GM10266 (cell line): ENCODE measurements around the gene FBXW7.

Experiments
- DNase-seq: peaks from one replicate; pipeline ENCODE4 v3.0.0; 2012; ENCODE audit errors: extremely low spot score
- CTCF ChIP-seq: IDR thresholded peaks from 2 replicates; pipeline ENCODE4 v1.5.1; 2012; ENCODE audit warnings: mild to moderate bottlenecking, low read depth; ENCODE audit not compliant: control insufficient read depth, insufficient read depth; ENCODE audit errors: missing control alignments

The FBXW7 gene

GRCh38 chr4:152290366-152290921 is 245.4 kb downstream of the FBXW7 start:
- no peak for DNase-seq
- no peak for TF ChIP-seq CTCF

- no peak for TF ChIP-seq CTCF
- no peak for DNase-seq
Measured at GRCh38 chr4:152289941-152290340, 246.0 kb downstream of the FBXW7 start.

GRCh38 chr4:152289541-152289940 is 246.4 kb downstream of the FBXW7 start:
- no peak for DNase-seq

GRCh38 chr4:152283801-152284470 is 252.0 kb downstream of the FBXW7 start:
- TF ChIP-seq CTCF, result no peak
- DNase-seq, result no peak

More at GRCh38 chr4:152289541-152289940, 246.4 kb downstream of the FBXW7 start:
- TF ChIP-seq CTCF, result no peak

GRCh38 chr4:152281822-152282221 is 254.1 kb downstream of the FBXW7 start:
- no peak for DNase-seq
- no peak for TF ChIP-seq CTCF

GRCh38 chr4:152281211-152281610 is 254.7 kb downstream of the FBXW7 start:
- no peak for DNase-seq
- TF ChIP-seq CTCF, result no peak

GRCh38 chr4:152279234-152279566 is 256.7 kb downstream of the FBXW7 start:
- no peak for DNase-seq
- no peak for TF ChIP-seq CTCF
